ENCODE data around the gene SPRED1. TPM values are rescaled to one million over a fixed set of nuclear protein-coding genes. Genes with fewer than 3 reads are reported as not detected.

SPRED1 gene
- total and polyA plus RNA-seq, 2 experiments from 2014 or later, result 11.4 to 44.0 TPM

DNA sequence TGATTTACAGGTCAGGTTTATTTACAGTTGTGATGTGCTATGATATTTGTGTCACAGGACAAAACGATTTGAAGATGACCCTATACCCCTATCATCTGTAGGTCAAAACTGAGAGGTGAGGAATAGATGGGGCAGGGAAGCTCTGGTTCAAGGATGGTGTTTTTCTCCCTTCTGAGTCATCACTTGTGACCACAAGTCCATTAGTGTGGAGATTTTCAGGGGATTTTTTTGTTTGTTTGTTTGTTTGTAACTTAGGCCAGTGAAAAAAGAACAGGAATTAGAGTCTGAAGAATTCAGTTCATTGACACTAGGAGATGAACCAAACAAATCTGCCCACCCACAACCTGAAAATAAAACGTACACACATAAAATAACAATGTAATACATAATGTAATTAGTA is 138.6 kb downstream of the SPRED1 start (continued):
- TF ChIP-seq, protein P1, sequence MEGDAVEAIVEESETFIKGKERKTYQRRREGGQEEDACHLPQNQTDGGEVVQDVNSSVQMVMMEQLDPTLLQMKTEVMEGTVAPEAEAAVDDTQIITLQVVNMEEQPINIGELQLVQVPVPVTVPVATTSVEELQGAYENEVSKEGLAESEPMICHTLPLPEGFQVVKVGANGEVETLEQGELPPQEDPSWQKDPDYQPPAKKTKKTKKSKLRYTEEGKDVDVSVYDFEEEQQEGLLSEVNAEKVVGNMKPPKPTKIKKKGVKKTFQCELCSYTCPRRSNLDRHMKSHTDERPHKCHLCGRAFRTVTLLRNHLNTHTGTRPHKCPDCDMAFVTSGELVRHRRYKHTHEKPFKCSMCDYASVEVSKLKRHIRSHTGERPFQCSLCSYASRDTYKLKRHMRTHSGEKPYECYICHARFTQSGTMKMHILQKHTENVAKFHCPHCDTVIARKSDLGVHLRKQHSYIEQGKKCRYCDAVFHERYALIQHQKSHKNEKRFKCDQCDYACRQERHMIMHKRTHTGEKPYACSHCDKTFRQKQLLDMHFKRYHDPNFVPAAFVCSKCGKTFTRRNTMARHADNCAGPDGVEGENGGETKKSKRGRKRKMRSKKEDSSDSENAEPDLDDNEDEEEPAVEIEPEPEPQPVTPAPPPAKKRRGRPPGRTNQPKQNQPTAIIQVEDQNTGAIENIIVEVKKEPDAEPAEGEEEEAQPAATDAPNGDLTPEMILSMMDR (conservative IDR thresholded peaks at IDR 0.05; ENCODE audit: low read depth in 2 of 2), result no peak
- TF ChIP-seq, protein P2, sequence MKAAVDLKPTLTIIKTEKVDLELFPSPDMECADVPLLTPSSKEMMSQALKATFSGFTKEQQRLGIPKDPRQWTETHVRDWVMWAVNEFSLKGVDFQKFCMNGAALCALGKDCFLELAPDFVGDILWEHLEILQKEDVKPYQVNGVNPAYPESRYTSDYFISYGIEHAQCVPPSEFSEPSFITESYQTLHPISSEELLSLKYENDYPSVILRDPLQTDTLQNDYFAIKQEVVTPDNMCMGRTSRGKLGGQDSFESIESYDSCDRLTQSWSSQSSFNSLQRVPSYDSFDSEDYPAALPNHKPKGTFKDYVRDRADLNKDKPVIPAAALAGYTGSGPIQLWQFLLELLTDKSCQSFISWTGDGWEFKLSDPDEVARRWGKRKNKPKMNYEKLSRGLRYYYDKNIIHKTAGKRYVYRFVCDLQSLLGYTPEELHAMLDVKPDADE (IDR thresholded peaks at IDR 0.05), result no peak
- TF ChIP-seq CREB1 (CRISPR knock-in tag; IDR thresholded peaks at IDR 0.05; ENCODE audit: low read depth) (no peak), NANOG (IDR thresholded peaks at IDR 0.05; ENCODE audit: borderline replicate concordance) (no peak), ZNF114 (CRISPR knock-in tag; IDR thresholded peaks at IDR 0.05) (no peak), EZH2phosphoT487 (IDR thresholded peaks at IDR 0.05; ENCODE audit: unreplicated experiment) (no peak)
- TF ChIP-seq, protein P3, sequence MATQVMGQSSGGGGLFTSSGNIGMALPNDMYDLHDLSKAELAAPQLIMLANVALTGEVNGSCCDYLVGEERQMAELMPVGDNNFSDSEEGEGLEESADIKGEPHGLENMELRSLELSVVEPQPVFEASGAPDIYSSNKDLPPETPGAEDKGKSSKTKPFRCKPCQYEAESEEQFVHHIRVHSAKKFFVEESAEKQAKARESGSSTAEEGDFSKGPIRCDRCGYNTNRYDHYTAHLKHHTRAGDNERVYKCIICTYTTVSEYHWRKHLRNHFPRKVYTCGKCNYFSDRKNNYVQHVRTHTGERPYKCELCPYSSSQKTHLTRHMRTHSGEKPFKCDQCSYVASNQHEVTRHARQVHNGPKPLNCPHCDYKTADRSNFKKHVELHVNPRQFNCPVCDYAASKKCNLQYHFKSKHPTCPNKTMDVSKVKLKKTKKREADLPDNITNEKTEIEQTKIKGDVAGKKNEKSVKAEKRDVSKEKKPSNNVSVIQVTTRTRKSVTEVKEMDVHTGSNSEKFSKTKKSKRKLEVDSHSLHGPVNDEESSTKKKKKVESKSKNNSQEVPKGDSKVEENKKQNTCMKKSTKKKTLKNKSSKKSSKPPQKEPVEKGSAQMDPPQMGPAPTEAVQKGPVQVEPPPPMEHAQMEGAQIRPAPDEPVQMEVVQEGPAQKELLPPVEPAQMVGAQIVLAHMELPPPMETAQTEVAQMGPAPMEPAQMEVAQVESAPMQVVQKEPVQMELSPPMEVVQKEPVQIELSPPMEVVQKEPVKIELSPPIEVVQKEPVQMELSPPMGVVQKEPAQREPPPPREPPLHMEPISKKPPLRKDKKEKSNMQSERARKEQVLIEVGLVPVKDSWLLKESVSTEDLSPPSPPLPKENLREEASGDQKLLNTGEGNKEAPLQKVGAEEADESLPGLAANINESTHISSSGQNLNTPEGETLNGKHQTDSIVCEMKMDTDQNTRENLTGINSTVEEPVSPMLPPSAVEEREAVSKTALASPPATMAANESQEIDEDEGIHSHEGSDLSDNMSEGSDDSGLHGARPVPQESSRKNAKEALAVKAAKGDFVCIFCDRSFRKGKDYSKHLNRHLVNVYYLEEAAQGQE (IDR thresholded peaks at IDR 0.05; ENCODE audit: unreplicated experiment), result no peak

DNA sequence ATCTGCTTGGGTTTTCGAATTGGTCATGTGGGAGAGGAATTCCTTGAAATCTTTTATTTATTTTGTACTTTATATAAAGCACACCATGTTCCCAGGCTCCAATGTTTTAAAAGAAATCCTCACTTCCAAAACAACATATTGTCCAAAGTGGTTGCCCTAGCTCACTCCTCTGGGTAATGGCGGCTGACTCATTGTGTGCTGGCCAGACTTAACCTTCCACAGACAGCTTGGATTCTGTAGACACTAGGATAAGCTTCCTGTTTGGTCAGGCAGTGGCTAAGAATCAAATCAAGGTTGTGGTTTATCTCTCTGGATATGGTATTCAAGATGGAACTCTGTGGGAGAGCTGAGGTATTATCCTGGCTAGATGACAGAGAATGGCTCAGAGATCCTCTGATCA is 145.5 kb downstream of the SPRED1 start:
- H3K36me3 ChIP-seq (ENCODE audit: insufficient read depth), result no peaks in the 10 kb centered on the region
- H3F3A ChIP-seq (replicated peaks; ENCODE audit: low read depth), result no peaks in the 10 kb centered on the region
- H3K4me1 ChIP-seq (ENCODE audit: insufficient read depth), result no peaks in the 10 kb centered on the region
- H3K27me3 ChIP-seq (ENCODE audit: insufficient read depth), result no peaks in the 10 kb centered on the region
- 0 out of 3 replicates have a peak, but pooled peaks cover 2% of the 10 kb centered on the region for H3K9me3 Mint-ChIP-seq
- no peak for DNase-seq (ENCODE audit: low spot score)
- H4K20me1 ChIP-seq (replicated peaks; ENCODE audit: insufficient read depth), result no peaks in the 10 kb centered on the region
- no peak overlapping the region for H3K4me3 Mint-ChIP-seq
- H3K79me2 ChIP-seq (replicated peaks; ENCODE audit: insufficient read depth), result no peaks in the 10 kb centered on the region
- no peak for ATAC-seq
- H3K4me1 Mint-ChIP-seq, result peaks cover 6% of the 10 kb centered on the region; the same call in 2 of the 3 replicates
- H2AFZ ChIP-seq, result no peak overlapping the region; the same call in 1 of the 2 replicates
- no peak overlapping the region for H3K4me2 ChIP-seq
- no peaks in the 10 kb centered on the region for H3K27me3 Mint-ChIP-seq (ENCODE audit: insufficient read depth, low read depth, poor library complexity)
- H3K27ac ChIP-seq (ENCODE audit: low read depth), result no peak overlapping the region
- no peak overlapping the region for H3K4me3 ChIP-seq
- H3K27ac Mint-ChIP-seq, result no peak overlapping the region
- H3K36me3 Mint-ChIP-seq (ENCODE audit: low read depth), result no peaks in the 10 kb centered on the region
- no peaks in the 10 kb centered on the region; the same call in 1 of the 2 replicates for H3K9me2 ChIP-seq (ENCODE audit: insufficient read depth)
- TF ChIP-seq ZNF331 (CRISPR knock-in tag; IDR thresholded peaks at IDR 0.05; ENCODE audit: low read depth) (no peak), EZH2 (IDR thresholded peaks at IDR 0.05; ENCODE audit: low read depth, unreplicated experiment) (no peak), CREB1 (CRISPR knock-in tag; IDR thresholded peaks at IDR 0.05; ENCODE audit: low read depth) (no peak), ZNF114 (CRISPR knock-in tag; IDR thresholded peaks at IDR 0.05) (no peak), STAT1 (IDR thresholded peaks at IDR 0.05; ENCODE audit: unreplicated experiment) (no peak), NANOG (IDR thresholded peaks at IDR 0.05; ENCODE audit: borderline replicate concordance) (no peak)
- TF ChIP-seq, protein P1 (conservative IDR thresholded peaks at IDR 0.05; ENCODE audit: low read depth in 2 of 2), result no peak
- TF ChIP-seq, protein P3 (IDR thresholded peaks at IDR 0.05; ENCODE audit: unreplicated experiment), result no peak
- TF ChIP-seq, protein P2 (IDR thresholded peaks at IDR 0.05), result no peak

All from GM23338 (cell line).